ENCODE data around the gene VCL.

GRCh38 chr10:74039561-74040145 is 41.7 kb downstream of the VCL start:
- TF ChIP-seq CTCF (IDR thresholded peaks at IDR 0.05) = no peak
- TF ChIP-seq POLR2A (IDR thresholded peaks at IDR 0.05) = no peak

Measured in vagina (tissue), 2 donors.